Stimulated activated naive CD4-positive, alpha-beta T cell (primary cell): ENCODE results near the gene RAB30.

ENCODE experiments used
- DNase-seq, 6 experiments: peaks; one replicate each; lab custom pipeline; 2025; lab: John Stamatoyannopoulos, UW

The RAB30 gene, protein sequence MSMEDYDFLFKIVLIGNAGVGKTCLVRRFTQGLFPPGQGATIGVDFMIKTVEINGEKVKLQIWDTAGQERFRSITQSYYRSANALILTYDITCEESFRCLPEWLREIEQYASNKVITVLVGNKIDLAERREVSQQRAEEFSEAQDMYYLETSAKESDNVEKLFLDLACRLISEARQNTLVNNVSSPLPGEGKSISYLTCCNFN

GRCh38 chr11:83071567-83072349 lies at the start of gene RAB30:
RAB30 (minus strand) TSS chr11:83071897; CDS start chr11:82997316, 74,581 bp downstream.
- peak; percentile 80 to 96 (median 93) for DNase-seq

DNA sequence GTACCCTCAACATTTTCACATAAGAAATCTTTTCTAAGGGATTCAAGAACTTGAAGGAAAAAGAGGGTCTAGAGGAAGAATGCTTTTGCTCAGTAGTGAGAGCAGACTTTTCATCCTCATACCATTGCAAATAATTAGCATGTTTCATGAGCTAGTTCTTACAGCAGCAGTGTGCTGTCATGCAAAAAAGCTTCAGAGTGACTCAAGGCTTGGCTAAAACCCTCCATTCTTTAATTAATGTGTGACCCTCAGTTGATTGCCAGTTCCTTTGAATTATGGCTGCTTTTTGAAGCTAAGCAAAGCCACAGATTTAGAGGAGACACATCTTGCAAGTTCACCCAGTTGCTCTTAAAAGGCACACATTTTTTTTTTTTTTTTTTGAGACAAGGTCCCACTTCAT lies 48.6 kb upstream of the RAB30 start:
- DNase-seq = no peak

DNA sequence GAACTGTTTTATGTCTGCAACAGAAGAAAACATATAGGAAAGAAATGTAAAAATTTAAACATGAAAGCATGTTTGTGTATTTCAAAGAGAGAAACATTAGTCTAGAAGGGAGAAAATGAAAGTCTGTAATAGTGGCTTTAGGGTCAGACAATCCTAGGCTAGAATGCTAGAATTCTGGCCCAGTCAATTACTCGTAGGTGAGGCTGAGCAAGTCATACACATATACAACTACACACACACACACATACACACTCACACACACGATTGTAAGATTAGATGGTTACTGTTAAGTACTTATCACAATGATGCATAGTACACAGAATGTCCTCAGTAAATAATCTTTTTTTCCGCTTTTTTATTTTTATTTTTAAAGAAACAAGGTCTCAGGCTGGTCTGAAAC lies 47.5 kb upstream of the RAB30 start:
- no peak for DNase-seq

DNA sequence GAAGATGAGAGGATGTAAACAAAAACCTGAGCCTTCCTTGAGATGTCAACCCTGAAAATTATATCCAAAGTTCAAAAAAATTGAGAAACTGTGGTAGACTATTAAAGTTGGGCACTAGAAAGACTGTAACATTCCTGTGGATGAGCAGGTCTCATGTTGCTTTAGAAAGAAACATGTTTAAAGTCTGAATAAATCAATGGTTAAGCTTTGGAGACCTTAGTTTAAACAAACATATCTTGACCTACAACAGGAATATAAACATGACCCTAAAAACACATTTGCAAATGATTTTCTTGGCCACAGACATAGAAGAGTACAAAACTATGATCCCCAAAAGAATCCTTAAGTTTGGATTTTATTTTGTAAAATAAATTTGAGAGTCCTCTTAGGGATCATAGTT lies 47.1 kb upstream of the RAB30 start:
- no peak for DNase-seq

- DNase-seq = no peak
Measured at GRCh38 chr11:83116015-83116641, 44.4 kb upstream of the RAB30 start.

GRCh38 chr11:83115551-83115950 lies 43.9 kb upstream of the RAB30 start:
- DNase-seq = no peak

- DNase-seq = no peak
Measured at GRCh38 chr11:83115026-83115425, 43.3 kb upstream of the RAB30 start.

GRCh38 chr11:83112886-83113285 lies 41.2 kb upstream of the RAB30 start:
- DNase-seq = no peak

- DNase-seq = no peak
Measured at GRCh38 chr11:83105168-83105567, 33.5 kb upstream of the RAB30 start.

DNA sequence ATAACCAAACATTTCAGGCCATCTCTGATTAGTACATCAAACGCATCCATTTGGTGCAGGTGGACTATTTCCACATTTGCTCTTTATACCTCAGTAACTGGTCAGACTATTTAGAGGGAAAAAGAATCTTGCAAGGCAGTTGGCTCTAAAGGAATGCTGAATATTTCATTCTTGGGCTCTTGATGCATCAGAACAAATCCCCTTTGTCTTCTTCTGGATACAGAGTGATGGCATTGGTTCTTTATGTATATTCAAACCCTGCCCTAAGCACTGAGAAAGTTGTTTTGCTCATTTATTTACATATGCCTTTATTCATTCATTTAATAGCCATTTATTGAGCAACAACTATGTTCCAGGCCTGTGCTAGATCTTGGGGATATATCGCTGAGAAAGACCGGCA lies 31.1 kb upstream of the RAB30 start:
- no peak for DNase-seq

- no peak for DNase-seq
Measured at GRCh38 chr11:83097429-83098075, 25.9 kb upstream of the RAB30 start.

DNA sequence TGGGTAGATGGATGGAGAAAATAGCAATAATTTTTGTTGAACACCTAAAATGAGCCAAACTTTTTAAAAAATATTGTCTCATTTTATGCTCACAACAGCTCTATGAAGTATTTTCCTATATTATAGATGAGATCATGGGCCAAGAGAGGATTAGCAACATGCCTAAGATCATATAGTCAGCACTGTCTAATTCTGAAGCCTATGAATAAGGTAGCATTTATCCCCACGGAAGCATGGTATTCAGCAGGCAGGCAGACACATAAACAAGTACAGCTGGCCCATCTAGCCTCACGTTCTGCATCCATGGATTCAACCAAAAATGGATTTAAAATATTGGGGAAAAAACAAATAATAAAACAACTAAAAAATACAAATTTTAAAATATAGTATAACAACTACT lies 21.9 kb upstream of the RAB30 start:
- no peak for DNase-seq

DNA sequence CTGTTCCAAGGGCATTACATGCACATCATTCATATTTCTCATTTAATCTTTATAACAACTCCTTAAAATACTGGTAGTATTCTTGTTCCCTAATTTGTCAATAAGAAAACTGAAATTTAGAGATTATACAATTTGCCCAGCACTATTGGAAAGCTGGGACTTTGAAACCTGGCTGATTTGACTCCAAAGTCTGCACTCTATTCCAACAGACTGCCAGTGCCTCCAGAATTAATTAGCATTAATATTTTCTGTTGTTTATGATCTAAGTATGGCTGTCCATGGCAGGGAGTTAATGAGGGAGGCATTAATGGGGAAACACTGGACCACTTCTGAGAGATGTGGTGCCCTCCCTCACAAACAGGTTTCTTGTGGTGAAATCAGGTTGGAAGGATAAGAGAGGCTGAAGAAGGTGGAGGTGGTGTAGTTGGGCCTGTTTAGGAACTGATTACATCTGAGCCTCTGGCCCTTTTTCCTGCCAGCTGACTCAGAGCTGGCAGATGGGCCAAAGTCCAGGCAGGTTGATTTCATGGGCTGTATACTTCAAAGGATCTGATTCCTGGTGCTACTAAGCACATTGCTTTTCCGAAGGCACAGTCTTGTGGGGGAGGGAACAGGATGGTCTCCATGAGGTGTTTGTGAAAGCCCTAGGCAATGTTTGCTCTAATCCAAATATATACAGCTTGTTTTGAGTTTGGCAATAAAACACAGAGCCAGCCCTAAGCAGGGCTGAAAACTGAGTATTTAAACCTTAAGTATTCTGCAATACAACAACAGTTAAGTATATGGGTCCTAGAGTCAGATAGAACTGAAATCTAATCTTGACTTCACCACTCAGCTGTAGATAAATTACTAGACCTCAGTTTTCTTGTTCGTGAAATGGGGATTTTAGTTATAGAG lies 21.0 kb upstream of the RAB30 start:
- no peak for DNase-seq

DNA sequence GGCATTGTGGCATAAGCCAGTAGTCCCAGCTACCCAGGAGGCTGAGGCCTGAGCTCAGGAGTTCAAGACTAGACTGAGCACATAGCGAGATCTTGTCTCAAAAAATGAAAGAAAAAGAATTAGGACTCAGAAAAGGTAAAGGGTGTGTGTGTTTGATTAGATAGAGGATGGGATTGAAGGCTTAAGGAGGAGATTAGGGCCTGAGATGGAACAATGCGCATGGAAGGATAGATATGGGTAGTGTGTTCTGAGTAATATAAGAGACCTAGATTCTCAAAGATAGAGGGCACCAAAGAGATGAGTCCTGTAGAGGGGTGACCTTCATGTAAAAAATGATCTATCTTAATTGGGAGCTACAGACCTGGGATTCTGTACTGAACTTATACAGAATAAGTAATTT lies 17.3 kb upstream of the RAB30 start:
- DNase-seq = no peak

- peak in 1 of 6 experiments; percentile 17 for DNase-seq
Measured at GRCh38 chr11:83087035-83087434, 15.3 kb upstream of the RAB30 start.

- no peak for DNase-seq
Measured at GRCh38 chr11:83079820-83080219, 8.1 kb upstream of the RAB30 start.

DNA sequence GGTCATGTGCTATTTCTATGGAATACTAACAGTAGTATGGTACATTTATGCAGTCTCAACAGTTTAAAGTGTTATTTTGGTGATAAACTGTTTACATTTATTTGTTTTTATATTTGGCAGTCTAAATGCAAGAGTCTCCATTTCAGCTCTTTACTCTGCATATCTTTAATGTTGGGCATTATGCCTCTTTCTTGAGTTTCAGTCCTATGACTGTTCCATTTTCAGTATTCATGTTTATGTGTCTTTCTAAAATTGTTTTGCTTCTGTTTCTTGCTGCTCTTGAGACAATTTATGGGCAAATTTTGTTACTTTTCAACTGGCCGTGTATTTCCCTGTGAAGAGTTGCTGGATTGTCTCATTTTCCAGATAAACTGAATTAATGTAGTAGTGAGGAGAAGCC lies 6.6 kb upstream of the RAB30 start:
- no peak for DNase-seq

GRCh38 chr11:83073884-83074283 lies 2.2 kb upstream of the RAB30 start:
- DNase-seq = no peak

DNA sequence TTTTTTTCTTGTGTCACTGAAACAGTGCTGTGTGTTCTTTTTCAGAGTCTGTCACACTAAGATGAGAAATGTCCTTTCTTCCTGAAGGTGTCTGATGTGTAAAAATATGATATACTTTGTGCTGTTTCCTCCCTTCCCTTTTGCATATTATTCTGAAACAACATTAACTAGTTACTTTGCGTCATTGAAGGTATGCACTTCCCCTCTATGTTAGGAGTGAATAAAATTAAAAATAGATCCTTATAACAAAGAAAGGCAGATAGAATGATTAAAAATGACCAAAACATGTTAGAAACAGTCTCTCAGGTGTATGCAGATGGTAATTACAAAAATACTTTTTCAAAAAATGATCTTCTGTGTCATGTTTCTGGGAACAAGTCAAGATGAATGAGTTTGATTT lies 1.6 kb upstream of the RAB30 start:
- peak in 2 of 6 experiments; percentile 11 to 28 for DNase-seq

- peak in 2 of 6 experiments; percentile 20 to 22 for DNase-seq
Measured at GRCh38 chr11:83072350-83073242, 899 bp upstream of the RAB30 start.
